GOT3 (cell line): ENCODE measurements around the gene EYS.
"Not testable (repeated sequence)": the region's sequence is repeated elsewhere in the genome, so short reads cannot be mapped to it uniquely, and the experiment has no call there.

Source experiments
- DNase-seq: peaks from one replicate; lab custom pipeline; 2025; ENCODE audit warnings: mixed read lengths; lab: John Stamatoyannopoulos, UW

EYS gene

GRCh38 chr6:63792736-63793464 is 1914.1 kb downstream of the EYS start:
- no peak for DNase-seq

- no peak for DNase-seq
Observed at GRCh38 chr6:63790334-63790733, 1916.7 kb downstream of the EYS start.

GRCh38 chr6:63789699-63790098 is 1917.3 kb downstream of the EYS start:
- DNase-seq, result no peak

GRCh38 chr6:63788569-63788968 is 1918.5 kb downstream of the EYS start:
- DNase-seq, result no peak

GRCh38 chr6:63787021-63787420 is 1920.0 kb downstream of the EYS start:
- DNase-seq, result no peak

- DNase-seq, result no peak
Observed at GRCh38 chr6:63785006-63785405, 1922.0 kb downstream of the EYS start.

- DNase-seq, result no peak
Observed at GRCh38 chr6:63783096-63783495, 1923.9 kb downstream of the EYS start.

GRCh38 chr6:63774961-63775360 is 1932.1 kb downstream of the EYS start:
- DNase-seq, result no peak

GRCh38 chr6:63773200-63773599 is 1933.8 kb downstream of the EYS start:
- no peak for DNase-seq

- no peak for DNase-seq
Observed at GRCh38 chr6:63765828-63766227, 1941.2 kb downstream of the EYS start.

- no peak for DNase-seq
Observed at GRCh38 chr6:63764318-63764916, 1942.6 kb downstream of the EYS start.

GRCh38 chr6:63760199-63760598 is 1946.8 kb downstream of the EYS start:
- DNase-seq, result no peak

- no peak for DNase-seq
Observed at GRCh38 chr6:63759605-63760105, 1947.4 kb downstream of the EYS start.

- DNase-seq, result no peak
Observed at GRCh38 chr6:63757826-63758225, 1949.2 kb downstream of the EYS start.

GRCh38 chr6:63757275-63757674 is 1949.8 kb downstream of the EYS start:
- not testable (repeated sequence) for DNase-seq

GRCh38 chr6:63750400-63750799 is 1956.6 kb downstream of the EYS start:
- DNase-seq, result no peak

- no peak for DNase-seq
Observed at GRCh38 chr6:63745784-63746183, 1961.2 kb downstream of the EYS start.

GRCh38 chr6:63744810-63745209 is 1962.2 kb downstream of the EYS start:
- no peak for DNase-seq

GRCh38 chr6:63743691-63744090 is 1963.3 kb downstream of the EYS start:
- DNase-seq, result no peak

GRCh38 chr6:63742060-63742459 is 1965.0 kb downstream of the EYS start:
- DNase-seq, result no peak

- no peak for DNase-seq
Observed at GRCh38 chr6:63740709-63741108, 1966.3 kb downstream of the EYS start.

GRCh38 chr6:63739094-63739687 is 1967.8 kb downstream of the EYS start:
- DNase-seq, result no peak

GRCh38 chr6:63738190-63738589 is 1968.8 kb downstream of the EYS start:
- not testable (repeated sequence) for DNase-seq
